ENCODE measurements around the gene LCLAT1.

- TF ChIP-seq EZH2 (IDR thresholded peaks at IDR 0.05; ENCODE audit: low read length): no peak
- TF ChIP-seq, protein P1, sequence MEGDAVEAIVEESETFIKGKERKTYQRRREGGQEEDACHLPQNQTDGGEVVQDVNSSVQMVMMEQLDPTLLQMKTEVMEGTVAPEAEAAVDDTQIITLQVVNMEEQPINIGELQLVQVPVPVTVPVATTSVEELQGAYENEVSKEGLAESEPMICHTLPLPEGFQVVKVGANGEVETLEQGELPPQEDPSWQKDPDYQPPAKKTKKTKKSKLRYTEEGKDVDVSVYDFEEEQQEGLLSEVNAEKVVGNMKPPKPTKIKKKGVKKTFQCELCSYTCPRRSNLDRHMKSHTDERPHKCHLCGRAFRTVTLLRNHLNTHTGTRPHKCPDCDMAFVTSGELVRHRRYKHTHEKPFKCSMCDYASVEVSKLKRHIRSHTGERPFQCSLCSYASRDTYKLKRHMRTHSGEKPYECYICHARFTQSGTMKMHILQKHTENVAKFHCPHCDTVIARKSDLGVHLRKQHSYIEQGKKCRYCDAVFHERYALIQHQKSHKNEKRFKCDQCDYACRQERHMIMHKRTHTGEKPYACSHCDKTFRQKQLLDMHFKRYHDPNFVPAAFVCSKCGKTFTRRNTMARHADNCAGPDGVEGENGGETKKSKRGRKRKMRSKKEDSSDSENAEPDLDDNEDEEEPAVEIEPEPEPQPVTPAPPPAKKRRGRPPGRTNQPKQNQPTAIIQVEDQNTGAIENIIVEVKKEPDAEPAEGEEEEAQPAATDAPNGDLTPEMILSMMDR (optimal IDR thresholded peaks at IDR 0.05 in 1 of 3, IDR thresholded peaks at IDR 0.05 in 1 of 3, conservative IDR thresholded peaks at IDR 0.05 in 1 of 3; ENCODE audit: extremely low read depth in 1 of 3, insufficient read depth in 2 of 3, low read length in 3 of 3): no peak
Observed at GRCh38 chr2:30403592-30404312, 43.3 kb upstream of the LCLAT1 start.
